ENCODE data around the gene CISTR. TPM values are rescaled to one million over a fixed set of nuclear protein-coding genes. Genes with fewer than 3 reads are reported as not detected.

The CISTR gene
- total RNA-seq, 2 donors from 2014 or later, result not detected

DNA sequence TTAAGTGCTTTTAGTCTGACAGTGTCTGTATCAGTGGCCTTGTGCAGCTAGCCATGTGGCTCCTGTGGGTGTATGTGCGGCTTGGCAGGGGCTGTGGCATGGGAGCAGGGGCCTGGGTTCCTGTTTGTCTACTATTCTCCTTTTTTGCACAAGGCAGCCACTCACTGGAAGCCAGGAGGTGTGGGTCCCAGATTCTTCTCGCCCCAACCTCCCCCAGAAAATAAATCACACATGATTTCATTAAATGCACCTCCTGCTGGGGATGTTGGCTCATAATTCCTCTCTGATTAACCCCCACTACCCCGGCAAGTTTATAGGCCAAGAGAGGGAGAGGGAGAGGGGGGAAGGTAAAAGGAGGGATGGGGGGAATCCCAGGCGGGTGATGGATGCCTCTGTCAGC lies 42.1 kb downstream of the CISTR start:
- Histone ChIP-seq H3K36me3 (ENCODE audit: control insufficient read depth, insufficient read depth, low read length) (no peaks in the 10 kb centered on the region), H3K4me1 (ENCODE audit: control insufficient read depth, insufficient read depth, low read length) (peaks cover 5% of the 10 kb centered on the region), H3K4me3 (ENCODE audit: low read length) (no peak overlapping the region), H3K27ac (ENCODE audit: low read depth, low read length) (no peak overlapping the region), H3K9ac (ENCODE audit: extremely low read depth, low read length, poor library complexity, severe bottlenecking) (no peak overlapping the region), H3K9me3 (ENCODE audit: control insufficient read depth, low read length) (no peaks in the 10 kb centered on the region), H3K27me3 (ENCODE audit: control insufficient read depth, insufficient read depth, low read length, poor library complexity, severe bottlenecking) (peaks cover 32% of the 10 kb centered on the region)
- no peaks in the 10 kb centered on the region for H3K9me3 Mint-ChIP-seq
- H3K36me3 Mint-ChIP-seq (ENCODE audit: low read depth), result peaks cover 12% of the 10 kb centered on the region
- no peaks in the 10 kb centered on the region for H3K4me1 Mint-ChIP-seq
- no peak overlapping the region for H3K4me3 Mint-ChIP-seq
- no peak overlapping the region for H3K27ac Mint-ChIP-seq
- no peak for DNase-seq
- WGBS, 2 experiments (ENCODE audit: insufficient coverage in 1 of 2, insufficient read length in 1 of 2), result 80% methylated on average over 1 to 4 of the region's 4 CpGs
- peaks cover 42% of the 10 kb centered on the region for H3K27me3 Mint-ChIP-seq (ENCODE audit: insufficient read depth)
- TF ChIP-seq, protein P1, sequence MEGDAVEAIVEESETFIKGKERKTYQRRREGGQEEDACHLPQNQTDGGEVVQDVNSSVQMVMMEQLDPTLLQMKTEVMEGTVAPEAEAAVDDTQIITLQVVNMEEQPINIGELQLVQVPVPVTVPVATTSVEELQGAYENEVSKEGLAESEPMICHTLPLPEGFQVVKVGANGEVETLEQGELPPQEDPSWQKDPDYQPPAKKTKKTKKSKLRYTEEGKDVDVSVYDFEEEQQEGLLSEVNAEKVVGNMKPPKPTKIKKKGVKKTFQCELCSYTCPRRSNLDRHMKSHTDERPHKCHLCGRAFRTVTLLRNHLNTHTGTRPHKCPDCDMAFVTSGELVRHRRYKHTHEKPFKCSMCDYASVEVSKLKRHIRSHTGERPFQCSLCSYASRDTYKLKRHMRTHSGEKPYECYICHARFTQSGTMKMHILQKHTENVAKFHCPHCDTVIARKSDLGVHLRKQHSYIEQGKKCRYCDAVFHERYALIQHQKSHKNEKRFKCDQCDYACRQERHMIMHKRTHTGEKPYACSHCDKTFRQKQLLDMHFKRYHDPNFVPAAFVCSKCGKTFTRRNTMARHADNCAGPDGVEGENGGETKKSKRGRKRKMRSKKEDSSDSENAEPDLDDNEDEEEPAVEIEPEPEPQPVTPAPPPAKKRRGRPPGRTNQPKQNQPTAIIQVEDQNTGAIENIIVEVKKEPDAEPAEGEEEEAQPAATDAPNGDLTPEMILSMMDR (conservative IDR thresholded peaks at IDR 0.05), result no peak

DNA sequence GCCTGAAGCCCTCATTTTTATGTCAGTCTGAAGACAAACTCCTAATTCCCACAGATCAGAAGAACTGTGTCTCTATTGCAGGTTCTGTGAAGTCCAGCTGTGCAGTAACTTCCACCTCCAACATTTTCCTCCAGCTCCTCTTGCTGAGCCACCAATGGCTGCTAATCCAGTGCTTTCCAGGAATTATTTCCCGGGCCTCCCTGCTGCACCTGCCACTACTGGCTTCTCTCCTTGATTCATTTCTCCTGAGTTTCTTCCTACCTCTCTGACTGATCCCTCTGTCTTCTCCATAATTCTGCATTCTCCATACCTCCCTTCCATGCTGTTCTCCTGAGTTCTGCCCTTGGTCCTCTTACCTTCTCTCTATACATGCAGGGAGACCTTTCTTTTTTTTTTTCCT lies 45.7 kb downstream of the CISTR start:
- no peak for DNase-seq
- Mint-ChIP-seq H3K27ac (no peak overlapping the region), H3K4me1 (peaks cover 2% of the 10 kb centered on the region), H3K9me3 (no peaks in the 10 kb centered on the region), H3K4me3 (no peak overlapping the region), H3K36me3 (ENCODE audit: low read depth) (no peaks in the 10 kb centered on the region), H3K27me3 (ENCODE audit: insufficient read depth) (peaks cover 68% of the 10 kb centered on the region)
- no peaks in the 10 kb centered on the region for H3K4me1 ChIP-seq (ENCODE audit: control insufficient read depth, insufficient read depth, low read length)
- 92 to 100% methylated on average over 1 of the region's 1 CpG for WGBS, 2 experiments (ENCODE audit: insufficient coverage in 1 of 2, insufficient read length in 1 of 2)
- H3K27ac ChIP-seq (ENCODE audit: low read depth, low read length), result no peak overlapping the region
- peaks cover 64% of the 10 kb centered on the region for H3K27me3 ChIP-seq (ENCODE audit: control insufficient read depth, insufficient read depth, low read length, poor library complexity, severe bottlenecking)
- H3K36me3 ChIP-seq (ENCODE audit: control insufficient read depth, insufficient read depth, low read length), result no peaks in the 10 kb centered on the region
- no peaks in the 10 kb centered on the region for H3K9me3 ChIP-seq (ENCODE audit: control insufficient read depth, low read length)
- TF ChIP-seq, protein P1 (conservative IDR thresholded peaks at IDR 0.05), result no peak
- H3K9ac ChIP-seq (ENCODE audit: extremely low read depth, low read length, poor library complexity, severe bottlenecking), result no peak overlapping the region
- no peak overlapping the region for H3K4me3 ChIP-seq (ENCODE audit: low read length)

GRCh38 chr12:53703756-53704155 lies 48.0 kb downstream of the CISTR start:
- H3K4me3 ChIP-seq (ENCODE audit: low read length), result no peak overlapping the region
- H3K36me3 Mint-ChIP-seq (ENCODE audit: low read depth), result no peaks in the 10 kb centered on the region
- TF ChIP-seq, protein P1 (conservative IDR thresholded peaks at IDR 0.05), result no peak
- H3K27me3 ChIP-seq (ENCODE audit: control insufficient read depth, insufficient read depth, low read length, poor library complexity, severe bottlenecking), result peaks cover 76% of the 10 kb centered on the region
- no peak overlapping the region for H3K27ac ChIP-seq (ENCODE audit: low read depth, low read length)
- 83 to 90% methylated on average over 2 to 4 of the region's 4 CpGs for WGBS, 2 experiments (ENCODE audit: insufficient coverage in 1 of 2, insufficient read length in 1 of 2)
- H3K27me3 Mint-ChIP-seq (ENCODE audit: insufficient read depth), result peaks cover 80% of the 10 kb centered on the region
- H3K27ac Mint-ChIP-seq, result no peak overlapping the region
- H3K9me3 ChIP-seq (ENCODE audit: control insufficient read depth, low read length), result no peaks in the 10 kb centered on the region
- no peaks in the 10 kb centered on the region for H3K9me3 Mint-ChIP-seq
- no peak overlapping the region for H3K9ac ChIP-seq (ENCODE audit: extremely low read depth, low read length, poor library complexity, severe bottlenecking)
- peaks cover 2% of the 10 kb centered on the region for H3K4me1 Mint-ChIP-seq
- no peaks in the 10 kb centered on the region for H3K36me3 ChIP-seq (ENCODE audit: control insufficient read depth, insufficient read depth, low read length)
- no peak for DNase-seq
- H3K4me3 Mint-ChIP-seq, result no peak overlapping the region
- no peaks in the 10 kb centered on the region for H3K4me1 ChIP-seq (ENCODE audit: control insufficient read depth, insufficient read depth, low read length)
